Measurements from ENCODE around the gene SIN3A. TPM values are rescaled to one million over a fixed set of nuclear protein-coding genes. Genes with fewer than 3 reads are reported as not detected.
"Not testable (repeated sequence)": the region's sequence is repeated elsewhere in the genome, so short reads cannot be mapped to it uniquely, and the experiment has no call there.

The SIN3A gene
- total and polyA plus RNA-seq, 2 of the 8 experiments (the other 6 are each of a cell fraction or from before 2014, with no cell fraction given), result 69.5 to 109 TPM

DNA sequence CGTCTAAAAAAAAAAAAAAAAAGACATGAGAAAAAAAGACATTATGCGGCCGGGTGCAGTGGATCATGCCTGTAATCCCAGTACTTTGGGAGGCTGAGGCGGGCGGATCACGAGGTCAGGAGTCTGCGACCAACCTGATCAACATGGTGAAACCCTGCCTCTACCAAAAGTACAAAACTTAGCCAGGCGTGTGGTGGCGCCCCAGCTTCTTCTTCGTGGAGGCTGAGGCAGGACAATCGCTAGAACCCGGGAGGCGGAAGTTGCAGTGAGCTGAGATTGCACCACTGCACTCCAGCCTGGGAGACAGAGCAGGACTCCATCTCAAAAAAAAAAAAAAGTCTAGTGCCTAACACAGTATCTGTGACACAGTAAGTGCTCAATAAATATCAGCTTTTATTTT, 3.3 kb downstream of the SIN3A start:
- H3K23ac ChIP-seq (ENCODE audit: insufficient read length); H3K18ac ChIP-seq (ENCODE audit: extremely low read depth, low read length); H3K4me1 ChIP-seq (replicated peaks in 1 of 4; ENCODE audit: control insufficient read depth in 3 of 4, insufficient read depth in 4 of 4, low read length in 3 of 4); H3K27me3 ChIP-seq (replicated peaks in 1 of 4; ENCODE audit: control insufficient read depth in 3 of 4, extremely low read depth in 1 of 4, insufficient read depth in 3 of 4, low read length in 3 of 4); H4K91ac ChIP-seq (replicated peaks; ENCODE audit: insufficient read length, low read length); H3K9me3 ChIP-seq (ENCODE audit: insufficient read depth in 2 of 2, low read depth in 1 of 2, low read length in 1 of 2); H4K8ac ChIP-seq (ENCODE audit: extremely low read depth, insufficient read depth, low read length); H3K4ac ChIP-seq (replicated peaks; ENCODE audit: insufficient read length, low read depth, low read length); H3K79me1 ChIP-seq (ENCODE audit: low read depth, low read length); H2BK15ac ChIP-seq (ENCODE audit: low read length); H3K36me3 ChIP-seq (ENCODE audit: control insufficient read depth in 2 of 4, insufficient read depth in 4 of 4, low read length in 3 of 4); H3K4me3 ChIP-seq (ENCODE audit: extremely low read depth in 1 of 4, insufficient read depth in 2 of 4, low read depth in 3 of 4, low read length in 4 of 4); H3K27ac ChIP-seq (ENCODE audit: low read depth, low read length); FAIRE-seq; H2AK5ac ChIP-seq (ENCODE audit: low read depth, low read length); H3K9ac ChIP-seq (replicated peaks in 1 of 4; ENCODE audit: extremely low read depth in 1 of 4, low read depth in 3 of 4, low read length in 3 of 4); H4K5ac ChIP-seq (ENCODE audit: insufficient read length, low read depth, low read length); H3K56ac ChIP-seq (replicated peaks; ENCODE audit: insufficient read length, low read depth, low read length); H2BK12ac ChIP-seq (ENCODE audit: low read depth, low read length); H2BK120ac ChIP-seq (replicated peaks; ENCODE audit: low read depth, low read length); H2BK20ac ChIP-seq (ENCODE audit: low read length); H2AFZ ChIP-seq (ENCODE audit: low read length); H2BK5ac ChIP-seq (ENCODE audit: low read depth, low read length); DNase-seq (ENCODE audit: low read depth in 1 of 2, low spot score in 2 of 2); H3K4me2 ChIP-seq (ENCODE audit: insufficient read depth in 1 of 2, low read depth in 2 of 2, low read length in 2 of 2); H3K14ac ChIP-seq (ENCODE audit: insufficient read length): not testable (repeated sequence)
- H4K20me1 ChIP-seq (replicated peaks in 1 of 2; ENCODE audit: control insufficient read depth in 1 of 2, insufficient read depth in 2 of 2, low read length in 2 of 2), result peaks cover 19 to 21% of the 10 kb centered on the region in 2 experiments
- peaks cover 39 to 74% of the 10 kb centered on the region in 2 experiments for H3K79me2 ChIP-seq (ENCODE audit: control insufficient read depth in 1 of 2, insufficient read depth in 2 of 2, low read length in 2 of 2)
- peaks cover 12% of the 10 kb centered on the region for H3K23me2 ChIP-seq (ENCODE audit: low read depth, low read length)
- WGBS, 2 experiments (ENCODE audit: extremely low coverage in 1 of 2, insufficient coverage in 1 of 2, insufficient read length in 1 of 2, insufficient replicate concordance in 2 of 2, low coverage in 1 of 2, low lambda C conversion rate in 2 of 2, missing lambda C conversion rate in 1 of 2), result 95% methylated on average over 10 of the region's 13 CpGs; no CpG with 5 or more reads in 1 of the 2 experiments
- ChIA-PET POLR2A (ENCODE audit: partially characterized antibody) (interaction anchor here (1.2 to 1.3 kb wide), 2 partner anchors 9 to 16 kb away, joined by 3 to 4 read pairs; no protein-coding TSS in a partner anchor), CTCF (ENCODE audit: partially characterized antibody) (interaction anchor here (0.6 to 1.4 kb wide), 4 partner anchors 15 to 84 kb away, joined by 3 to 4 read pairs (median 3); no protein-coding TSS in a partner anchor)

Data from H1 (cell line).